K562 (cell line): Measurements from ENCODE around the gene ALKBH7. TPM values are rescaled to one million over a fixed set of nuclear protein-coding genes. Genes with fewer than 3 reads are reported as not detected.

ENCODE experiments used
- CTCF ChIP-seq, 3 experiments: IDR thresholded peaks in 2 of 3; conservative IDR thresholded peaks in 1 of 3; 2 replicates each; pipeline ENCODE4 v1.5.1; 2011 to 2012; ENCODE audit warnings: low read length in 3 of 3, mild to moderate bottlenecking in 3 of 3, control low read depth in 2 of 3, improper control_type of control experiment in 1 of 3, inconsistent platforms in 1 of 3, low read depth in 1 of 3, mixed read lengths in 1 of 3, moderate library complexity in 1 of 3; ENCODE audit not compliant: insufficient read depth in 2 of 3
- HDAC8 ChIP-seq: fragments of 450-650 bp; IDR thresholded peaks from 2 replicates; pipeline ENCODE4 v1.6.1; 2016; ENCODE audit warnings: mild to moderate bottlenecking, missing genetic modification characterization, moderate library complexity, missing compliant biosample characterization
- HLTF ChIP-seq: fragments of 450-650 bp; IDR thresholded peaks from 2 replicates; pipeline ENCODE4 v1.6.1; 2016
- MEF2D ChIP-seq: conservative IDR thresholded peaks from 2 replicates; pipeline ENCODE4 v1.6.1; 2016; ENCODE audit warnings: low read depth, missing genetic modification characterization, missing compliant biosample characterization
- MTA1 ChIP-seq: fragments of 450-650 bp; IDR thresholded peaks from 2 replicates; pipeline ENCODE4 v1.6.1; 2017; ENCODE audit warnings: borderline replicate concordance
- MXI1 ChIP-seq: IDR thresholded peaks from 2 replicates; pipeline ENCODE4 v1.6.1; 2011; ENCODE audit warnings: low read depth, mild to moderate bottlenecking, improper control_type of control experiment, low read length
- NBN ChIP-seq: fragments of 450-650 bp; IDR thresholded peaks from 2 replicates; pipeline ENCODE4 v1.6.1; 2016; ENCODE audit warnings: low read depth, mild to moderate bottlenecking
- NFYB ChIP-seq: IDR thresholded peaks from 2 replicates; pipeline ENCODE4 v1.6.1; 2011; ENCODE audit warnings: mild to moderate bottlenecking, moderate library complexity; ENCODE audit not compliant: insufficient read length; ENCODE audit errors: extremely low read depth
- NRF1 ChIP-seq, 2 experiments: fragments of 450-650 bp; IDR thresholded peaks in 1 of 2; conservative IDR thresholded peaks in 1 of 2; 2 replicates each; pipeline ENCODE4 v1.6.1; 2014; ENCODE audit warnings: mild to moderate bottlenecking in 2 of 2
- PCBP2 ChIP-seq: fragments of 200-400 bp; formaldehyde crosslinking; IDR thresholded peaks from 2 replicates; pipeline ENCODE4 v1.6.1; 2018; ENCODE audit warnings: low read length, low read depth, mild to moderate bottlenecking, moderate library complexity; ENCODE audit not compliant: poor library complexity, severe bottlenecking
- PRMT5 ChIP-seq: sonication (generic); formaldehyde crosslinking; IDR thresholded peaks from 2 replicates; pipeline ENCODE4 v1.5.0; 2020; ENCODE audit warnings: missing genetic modification reagents
- SMC3 ChIP-seq: conservative IDR thresholded peaks from 2 replicates; pipeline ENCODE4 v1.6.1; 2011; ENCODE audit warnings: low read depth, low read length, improper control_type of control experiment; ENCODE audit not compliant: insufficient read depth
- SRF ChIP-seq, 2 experiments: fragments of 250-450, 450-650 bp in 1 of 2; sonication (Bioruptor Pico) in 1 of 2; sonication (generic) in 1 of 2; formaldehyde crosslinking; IDR thresholded peaks; 2 replicates each; pipeline versions ENCODE4 v1.5.0 to v1.5.1; 2020 to 2022; ENCODE audit warnings: mild to moderate bottlenecking in 1 of 2, missing genetic modification reagents in 1 of 2
- THRA ChIP-seq: fragments of 450-650 bp; IDR thresholded peaks from 2 replicates; pipeline ENCODE4 v1.6.1; 2017; ENCODE audit warnings: mild to moderate bottlenecking, moderate library complexity
- ZBTB5 ChIP-seq: fragments of 450-650 bp; IDR thresholded peaks from 2 replicates; pipeline ENCODE4 v1.6.1; 2017; ENCODE audit warnings: antibody characterized with exemption
- ZFP91 ChIP-seq: sonication (generic); formaldehyde crosslinking; IDR thresholded peaks from 2 replicates; pipeline ENCODE4 v1.8.0; 2022; ENCODE audit warnings: mild to moderate bottlenecking, missing genetic modification reagents
- ZNF121 ChIP-seq: sonication (generic); formaldehyde crosslinking; conservative IDR thresholded peaks from 2 replicates; pipeline ENCODE4 v1.8.0; 2022; ENCODE audit warnings: missing genetic modification reagents
- ZNF263 ChIP-seq: sonication (generic); formaldehyde crosslinking; IDR thresholded peaks from 2 replicates; pipeline ENCODE4 v1.8.0; 2022; ENCODE audit warnings: mild to moderate bottlenecking, missing genetic modification reagents, borderline replicate concordance
- ZNF384 ChIP-seq: IDR thresholded peaks from 2 replicates; pipeline ENCODE4 v1.6.1; 2012; ENCODE audit warnings: low read depth, low read length, improper control_type of control experiment
- ZNF586 ChIP-seq: fragments of 450-650 bp; formaldehyde crosslinking; conservative IDR thresholded peaks from 2 replicates; pipeline ENCODE4 v1.4.0; 2020; ENCODE audit warnings: mild to moderate bottlenecking, moderate library complexity
- ZNF830 ChIP-seq: fragments of 250-450 bp; sonication (Bioruptor Pico); IDR thresholded peaks from 2 replicates; pipeline ENCODE4 v1.5.0; 2021; ENCODE audit warnings: mild to moderate bottlenecking
- polyA plus RNA-seq, 8 experiments: library from polyadenylated mRNA; depleted of rRNA in 4 of 8; stranded (reverse) in 5 of 8; unstranded in 3 of 8; fragments of >200 nt; fragmentation: Nextera tagmentation in 2 of 8; fragmentation: Illumina TruSeq in 1 of 8; extraction: Ambion mirVana in 2 of 8; extraction: Trizol in 1 of 8; gene quantifications; 2 replicates each; pipeline versions ENCODE4 v1.2.1 to v1.2.3, GENCODE V29; 2011 to 2014; ENCODE audit warnings: inconsistent platforms in 1 of 8, missing spikeins in 1 of 8
- total RNA-seq, 7 experiments: library from RNA; depleted of rRNA in 6 of 7; stranded (reverse); fragments of >200 nt in 6 of 7; fragmentation: Illumina TruSeq in 2 of 7; extraction: Trizol in 2 of 7; gene quantifications; 2 replicates each; pipeline versions ENCODE4 v1.2.1 to v1.2.3, GENCODE V29; 2011 to 2021; ENCODE audit warnings: low replicate concordance in 1 of 7

ALKBH7 gene
- total and polyA plus RNA-seq, 9 of the 15 experiments (the other 6 are each of a cell fraction or from before 2014, with no cell fraction given): 0.69 to 94.8 (median 17.6) TPM

GRCh38 chr19:6424195-6424938, 51.8 kb downstream of the ALKBH7 start, which contains the start of gene KHSRP (continued):
- TF ChIP-seq MXI1 (0 out of 2 replicates have a peak, but pooled peaks have one; percentile 31), ZNF830 (no peak), NFYB (no peak), NBN (no peak), PRMT5 (CRISPR knock-in tag) (no peak), ZNF121 (CRISPR knock-in tag) (no peak), THRA (no peak), ZNF263 (peak; percentile 94), ZNF586 (CRISPR knock-in tag) (no peak), HDAC8 (tag) (no peak), PCBP2 (no peak), MTA1 (no peak), MEF2D (no peak), ZNF384 (no peak), SMC3 (no peak), CTCF (IDR thresholded peaks at IDR 0.05 in 2 of 3, conservative IDR thresholded peaks at IDR 0.05 in 1 of 3; ENCODE audit: insufficient read depth in 2 of 3, low read depth in 1 of 3, low read length in 3 of 3) (no peak), SRF (CRISPR knock-in tag; IDR thresholded peaks at IDR 0.05) (no peak), NRF1 (conservative IDR thresholded peaks at IDR 0.05 in 1 of 2, IDR thresholded peaks at IDR 0.05 in 1 of 2) (no peak), ZBTB5 (no peak), HLTF (no peak), ZFP91 (no peak)
